HG03108 (cell line): ENCODE results near the gene UBR7.
"Not testable (repeated sequence)": the region's sequence is repeated elsewhere in the genome, so short reads cannot be mapped to it uniquely, and the experiment has no call there.

ENCODE experiments used
- ATAC-seq: cut with Tn5 transposase; IDR thresholded peaks from one replicate; pipeline ENCODE4 v1.9.1; 2021; ENCODE audit warnings: moderate library complexity; ENCODE audit not compliant: unreplicated experiment

The UBR7 gene

GRCh38 chr14:93186956-93187355 is 20.1 kb upstream of the UBR7 start:
- ATAC-seq = no peak

DNA sequence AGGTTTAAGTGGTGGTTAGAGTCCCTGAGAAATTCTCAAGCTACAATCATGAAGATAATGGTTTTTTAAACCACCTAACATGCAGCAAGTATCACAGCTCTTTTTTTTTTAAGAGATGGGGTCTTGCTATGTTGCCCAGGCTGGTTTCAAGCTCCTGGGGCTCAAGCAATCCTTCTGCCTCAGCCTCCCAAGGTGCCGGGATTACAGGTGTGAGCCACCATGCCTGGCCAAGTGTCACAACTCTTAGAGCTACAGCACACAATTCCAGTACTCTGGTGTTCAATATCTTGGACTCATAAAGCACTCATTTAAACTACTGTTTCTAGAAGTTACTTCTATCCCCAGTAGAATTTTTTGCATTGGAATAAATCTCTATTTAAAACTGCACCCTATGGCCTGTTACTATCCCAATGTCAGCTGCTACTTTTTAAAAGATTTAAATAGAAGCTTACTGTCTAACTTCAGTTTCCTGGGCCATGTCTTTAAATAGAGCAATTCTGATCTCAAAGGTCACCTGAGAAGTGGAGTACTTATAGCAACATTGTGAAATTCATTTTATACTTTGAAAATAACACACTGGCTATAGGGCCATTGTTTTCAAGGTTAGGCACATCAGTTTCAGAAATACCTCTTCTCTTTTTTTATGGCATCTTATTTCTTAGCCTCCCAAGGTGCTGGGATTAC is 11.6 kb upstream of the UBR7 start:
- no peak for ATAC-seq

DNA sequence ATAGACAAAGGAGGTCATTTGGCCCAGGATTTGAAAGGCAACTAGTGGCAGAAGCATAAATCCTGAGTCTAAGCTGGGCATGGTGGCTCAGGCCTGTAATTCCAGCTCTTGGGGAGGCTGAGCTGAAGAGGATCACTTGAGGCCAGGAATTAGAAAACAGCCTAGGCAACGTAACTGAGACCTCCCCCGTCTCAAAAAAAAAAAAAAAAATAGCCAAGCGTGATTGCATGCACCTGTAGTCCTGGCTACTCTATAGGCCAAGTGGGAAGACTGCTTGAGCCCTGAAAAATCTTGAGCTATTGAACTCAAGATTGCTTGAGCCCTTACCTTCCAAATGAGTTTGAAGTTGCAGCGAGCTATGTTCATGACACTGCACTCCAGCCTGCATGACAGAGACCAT is 8.0 kb upstream of the UBR7 start:
- no peak for ATAC-seq

DNA sequence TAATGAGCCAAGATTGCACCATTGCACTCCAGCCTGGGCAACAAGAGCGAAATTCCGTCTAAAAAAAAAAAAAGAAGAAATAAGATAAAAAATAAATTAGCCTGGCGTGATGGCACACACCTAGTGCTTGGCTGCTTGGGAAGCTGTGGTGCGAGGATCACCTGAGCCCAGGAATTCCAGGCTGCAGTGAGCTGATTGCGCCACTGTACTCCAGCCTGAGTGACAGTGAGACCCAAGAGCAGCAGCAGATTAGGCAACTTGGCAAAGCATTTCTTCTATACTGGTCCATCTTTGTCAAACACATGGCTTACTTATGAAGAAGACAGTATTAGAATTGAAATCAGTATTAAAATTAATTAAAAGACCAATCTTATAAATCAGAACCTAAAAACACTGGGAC is 6.5 kb upstream of the UBR7 start:
- ATAC-seq = no peak

DNA sequence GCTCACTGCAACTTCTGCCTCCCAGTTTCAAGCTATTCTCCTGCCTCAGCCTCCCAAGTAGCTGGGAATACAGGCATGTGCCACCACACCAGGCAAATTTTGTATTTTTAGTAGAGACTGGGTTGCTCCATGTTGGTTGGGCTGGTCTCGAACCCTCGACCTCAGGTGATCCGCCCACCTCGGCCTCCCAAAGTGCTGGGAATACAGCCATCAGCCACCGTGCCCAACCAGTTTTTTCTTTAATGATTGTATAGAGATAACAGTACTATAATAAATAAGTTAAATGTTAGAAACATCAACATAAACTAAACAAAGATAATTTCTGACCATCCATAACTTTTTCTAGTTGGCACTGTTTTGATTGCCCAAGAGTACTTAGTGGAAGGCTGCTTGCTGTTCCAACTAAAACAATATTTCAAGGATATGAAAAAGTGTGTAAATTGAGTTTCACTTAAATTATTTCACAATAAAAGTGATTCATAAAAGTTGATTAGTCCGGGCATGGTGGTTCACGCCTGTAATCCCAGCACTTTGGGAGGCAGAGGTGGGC is 5.8 kb upstream of the UBR7 start:
- ATAC-seq = no peak

GRCh38 chr14:93207468-93208308 is 632 bp downstream of the UBR7 start:
- ATAC-seq = peak; percentile 34

GRCh38 chr14:93212432-93212831 is 5.4 kb downstream of the UBR7 start:
- ATAC-seq = peak; percentile 71

- no peak for ATAC-seq
These were observed 7.5 kb downstream of the UBR7 start for GRCh38 chr14:93214598-93214997.

- ATAC-seq = no peak
These were observed 12.2 kb downstream of the UBR7 start for GRCh38 chr14:93219103-93219726.

- no peak for ATAC-seq
These were observed 13.5 kb downstream of the UBR7 start for GRCh38 chr14:93220509-93220908.

DNA sequence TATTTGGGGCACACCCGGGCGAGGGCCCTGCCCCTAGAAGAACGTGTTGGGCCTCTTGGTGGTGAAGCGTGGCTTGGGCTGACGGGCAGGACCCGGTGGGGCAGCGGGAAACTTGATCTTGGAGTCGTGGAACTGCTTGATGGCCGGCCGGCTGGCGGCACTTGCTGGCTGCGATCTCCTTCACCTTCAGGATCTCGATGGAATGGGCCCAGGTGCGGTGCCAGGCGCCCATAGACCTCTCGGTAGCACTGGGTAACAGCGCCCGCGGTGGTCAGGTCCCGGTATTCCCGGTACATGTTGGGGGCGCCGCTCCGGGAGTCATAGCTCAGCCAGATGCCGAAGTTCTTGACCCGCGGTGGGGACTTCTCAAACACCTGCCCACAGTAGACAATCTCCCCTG is 16.5 kb downstream of the UBR7 start:
- ATAC-seq = no peak

DNA sequence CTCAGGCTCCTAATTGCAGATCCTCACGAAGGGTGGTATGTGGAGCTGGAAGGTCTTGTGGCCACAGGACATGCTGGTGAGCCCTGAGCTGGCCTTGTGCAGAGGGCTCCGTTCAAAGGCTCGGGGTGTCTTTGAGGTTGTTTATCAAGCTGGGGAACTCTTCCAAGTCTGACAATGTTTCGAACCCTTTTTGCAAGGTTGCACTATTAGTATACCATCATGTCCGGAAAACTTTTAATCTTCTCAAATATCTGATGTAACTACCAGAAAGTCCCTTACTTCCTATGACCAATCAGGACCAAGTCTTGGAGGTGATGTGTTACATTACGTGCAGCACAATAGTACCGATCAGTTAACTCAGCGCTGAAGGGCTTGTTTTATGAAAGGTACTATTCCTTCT is 21.5 kb downstream of the UBR7 start:
- ATAC-seq = no peak

DNA sequence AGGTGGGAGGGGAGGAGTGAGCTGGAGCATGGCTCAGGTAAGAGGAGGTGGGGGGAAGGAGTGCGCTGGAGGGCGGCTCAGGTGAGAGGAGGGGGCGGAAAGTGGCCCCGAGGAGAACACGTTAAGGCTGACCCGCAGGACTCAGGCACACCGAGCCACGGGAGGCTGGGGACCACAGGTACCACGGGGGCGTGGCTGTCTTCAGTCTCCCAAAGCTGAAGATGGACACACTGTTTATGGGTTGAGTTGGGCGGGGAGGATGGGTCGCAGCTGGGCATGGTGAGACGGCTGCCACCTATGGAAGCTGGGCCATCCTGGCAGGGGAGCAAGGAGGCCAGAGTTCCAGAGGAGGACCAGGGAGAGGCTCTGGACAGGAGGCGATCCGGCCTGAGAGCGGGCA is 23.5 kb downstream of the UBR7 start:
- no peak for ATAC-seq

GRCh38 chr14:93231129-93231979 is 24.3 kb downstream of the UBR7 start:
- no peak for ATAC-seq

GRCh38 chr14:93232159-93232558 is 25.1 kb downstream of the UBR7 start:
- ATAC-seq = no peak

GRCh38 chr14:93233078-93233477 is 26.0 kb downstream of the UBR7 start:
- not testable (repeated sequence) for ATAC-seq

- ATAC-seq = no peak
These were observed 27.7 kb downstream of the UBR7 start for GRCh38 chr14:93234798-93235197.

- ATAC-seq = no peak
These were observed 33.0 kb downstream of the UBR7 start for GRCh38 chr14:93239869-93240677.

DNA sequence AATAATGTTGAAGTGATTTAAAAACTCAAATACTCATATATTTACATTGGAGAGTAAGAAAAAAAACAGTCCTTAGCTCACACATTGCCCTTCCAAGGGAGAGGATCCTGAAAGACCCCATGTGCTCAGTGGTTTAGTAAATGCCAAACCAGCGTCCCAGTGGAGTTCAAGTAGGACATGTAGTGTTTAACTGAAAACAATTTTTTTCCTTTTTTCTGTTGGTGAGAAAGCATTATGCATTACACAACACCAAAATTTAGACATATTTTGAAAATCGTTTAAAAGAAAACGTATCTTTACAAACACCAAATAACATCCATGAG is 33.6 kb downstream of the UBR7 start:
- ATAC-seq = no peak

GRCh38 chr14:93245764-93246420 is 38.8 kb downstream of the UBR7 start:
- no peak for ATAC-seq
